BLaER1 (cell line): Measurements from ENCODE around the gene SCGB1D4.

Source experiments
- H3K27ac ChIP-seq: shearing (Covaris generic); formaldehyde crosslinking; 2 replicates; pipeline ENCODE4 v1.8.1; 2022
- H3K27me3 ChIP-seq: shearing (Covaris generic); formaldehyde crosslinking; 2 replicates; pipeline ENCODE4 v1.8.1; 2022
- H3K36me3 ChIP-seq: shearing (Covaris generic); formaldehyde crosslinking; 2 replicates; pipeline ENCODE4 v1.8.1; 2022
- H3K4me1 ChIP-seq: shearing (Covaris generic); formaldehyde crosslinking; 2 replicates; pipeline ENCODE4 v1.8.1; 2022
- H3K4me2 ChIP-seq: shearing (Covaris generic); formaldehyde crosslinking; 2 replicates; pipeline ENCODE4 v1.8.1; 2022
- H3K4me3 ChIP-seq: shearing (Covaris generic); formaldehyde crosslinking; 2 replicates; pipeline ENCODE4 v1.8.1; 2022
- H3K9ac ChIP-seq: shearing (Covaris generic); formaldehyde crosslinking; 2 replicates; pipeline ENCODE4 v1.8.1; 2022
- H3K9me3 ChIP-seq: shearing (Covaris generic); formaldehyde crosslinking; 2 replicates; pipeline ENCODE4 v1.8.1; 2022
- H4K20me1 ChIP-seq: shearing (Covaris generic); formaldehyde crosslinking; 2 replicates; pipeline ENCODE4 v1.8.1; 2022
- Cebpa-rat ChIP-seq: shearing (Covaris generic); IDR thresholded peaks from 2 replicates; pipeline ENCODE4 v1.8.1; 2022

Gene SCGB1D4

DNA sequence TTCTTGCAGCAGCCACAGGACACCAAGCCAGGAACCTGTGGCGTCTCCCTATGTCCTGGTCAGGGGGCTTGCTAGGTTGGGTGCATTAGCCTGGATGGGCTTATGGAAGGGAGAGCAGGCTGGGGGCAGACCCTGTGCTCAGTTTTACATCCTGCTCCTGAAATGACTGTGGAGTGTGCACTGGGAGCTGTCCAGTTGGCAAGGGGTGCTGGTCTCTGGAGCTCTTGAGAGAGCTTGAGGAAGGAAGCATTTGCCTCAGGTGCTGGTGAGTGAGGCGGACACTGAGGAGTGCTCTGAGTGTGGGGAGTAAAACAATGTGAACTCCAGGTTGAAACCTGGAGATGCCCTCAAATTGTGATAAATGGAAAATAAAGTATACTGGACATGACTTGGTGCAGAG is 3.4 kb downstream of the SCGB1D4 start:
- no peaks in the 10 kb centered on the region for H3K4me1 ChIP-seq
- H3K9me3 ChIP-seq: no peaks in the 10 kb centered on the region
- no peaks in the 10 kb centered on the region for H3K27me3 ChIP-seq
- TF ChIP-seq Cebpa-rat: no peak
- no peak overlapping the region for H3K4me2 ChIP-seq
- H3K9ac ChIP-seq: no peak overlapping the region
- H3K27ac ChIP-seq: no peak overlapping the region
- no peaks in the 10 kb centered on the region for H4K20me1 ChIP-seq
- no peak overlapping the region for H3K4me3 ChIP-seq
- no peaks in the 10 kb centered on the region for H3K36me3 ChIP-seq

- TF ChIP-seq Cebpa-rat: no peak
- no peak overlapping the region for H3K4me3 ChIP-seq
- H3K9ac ChIP-seq: no peak overlapping the region
- no peaks in the 10 kb centered on the region for H3K27me3 ChIP-seq
- H3K27ac ChIP-seq: no peak overlapping the region
- H3K9me3 ChIP-seq: peaks cover 27% of the 10 kb centered on the region
- no peaks in the 10 kb centered on the region for H4K20me1 ChIP-seq
- H3K4me2 ChIP-seq: no peak overlapping the region
- no peaks in the 10 kb centered on the region for H3K36me3 ChIP-seq
- H3K4me1 ChIP-seq: no peaks in the 10 kb centered on the region
Measured at GRCh38 chr11:62280452-62280851, 18.4 kb downstream of the SCGB1D4 start.

- H3K9ac ChIP-seq: no peak overlapping the region
- no peaks in the 10 kb centered on the region for H3K27me3 ChIP-seq
- no peak for TF ChIP-seq Cebpa-rat
- no peak overlapping the region for H3K4me2 ChIP-seq
- H3K36me3 ChIP-seq: no peaks in the 10 kb centered on the region
- H3K4me1 ChIP-seq: no peaks in the 10 kb centered on the region
- no peak overlapping the region for H3K27ac ChIP-seq
- no peaks in the 10 kb centered on the region for H4K20me1 ChIP-seq
- H3K9me3 ChIP-seq: no peaks in the 10 kb centered on the region
- no peak overlapping the region for H3K4me3 ChIP-seq
Measured at GRCh38 chr11:62273789-62274275, 25.0 kb downstream of the SCGB1D4 start.

- H4K20me1 ChIP-seq: no peaks in the 10 kb centered on the region
- H3K27ac ChIP-seq: no peak overlapping the region
- no peaks in the 10 kb centered on the region for H3K36me3 ChIP-seq
- no peak overlapping the region for H3K9ac ChIP-seq
- no peak overlapping the region for H3K4me2 ChIP-seq
- TF ChIP-seq Cebpa-rat: no peak
- no peaks in the 10 kb centered on the region for H3K9me3 ChIP-seq
- no peaks in the 10 kb centered on the region for H3K4me1 ChIP-seq
- H3K27me3 ChIP-seq: no peaks in the 10 kb centered on the region
- H3K4me3 ChIP-seq: no peak overlapping the region
Measured at GRCh38 chr11:62273284-62273683, 25.6 kb downstream of the SCGB1D4 start.

GRCh38 chr11:62269654-62270278 is 29.1 kb downstream of the SCGB1D4 start, which contains the start of gene SCGB2A2:
SCGB2A2 (plus strand) TSS chr11:62270158; CDS start chr11:62270217, 59 bp downstream.
- no peaks in the 10 kb centered on the region for H3K4me1 ChIP-seq
- H3K36me3 ChIP-seq: no peaks in the 10 kb centered on the region
- H3K4me3 ChIP-seq: no peak within 1 kb of the TSS
- no peak within 1 kb of the TSS for H3K4me2 ChIP-seq
- H3K9me3 ChIP-seq: no peaks in the 10 kb centered on the region
- H3K27ac ChIP-seq: no peak within 1 kb of the TSS
- no peaks in the 10 kb centered on the region for H3K27me3 ChIP-seq
- no peak within 1 kb of the TSS for H3K9ac ChIP-seq
- no peak for TF ChIP-seq Cebpa-rat
- no peaks in the 10 kb centered on the region for H4K20me1 ChIP-seq

- H3K4me2 ChIP-seq: no peak overlapping the region
- no peaks in the 10 kb centered on the region for H3K9me3 ChIP-seq
- H3K36me3 ChIP-seq: no peaks in the 10 kb centered on the region
- H3K27me3 ChIP-seq: no peaks in the 10 kb centered on the region
- H3K4me1 ChIP-seq: no peaks in the 10 kb centered on the region
- TF ChIP-seq Cebpa-rat: no peak
- no peak overlapping the region for H3K4me3 ChIP-seq
- no peak overlapping the region for H3K27ac ChIP-seq
- H4K20me1 ChIP-seq: no peaks in the 10 kb centered on the region
- no peak overlapping the region for H3K9ac ChIP-seq
Measured at GRCh38 chr11:62267576-62267975, 31.3 kb downstream of the SCGB1D4 start.

GRCh38 chr11:62267050-62267449 is 31.8 kb downstream of the SCGB1D4 start:
- no peak for TF ChIP-seq Cebpa-rat
- H3K4me3 ChIP-seq: no peak overlapping the region
- no peaks in the 10 kb centered on the region for H3K4me1 ChIP-seq
- no peak overlapping the region for H3K27ac ChIP-seq
- H4K20me1 ChIP-seq: no peaks in the 10 kb centered on the region
- no peak overlapping the region for H3K4me2 ChIP-seq
- no peak overlapping the region for H3K9ac ChIP-seq
- no peaks in the 10 kb centered on the region for H3K9me3 ChIP-seq
- no peaks in the 10 kb centered on the region for H3K36me3 ChIP-seq
- H3K27me3 ChIP-seq: no peaks in the 10 kb centered on the region

- H3K4me3 ChIP-seq: no peak overlapping the region
- H3K4me2 ChIP-seq: no peak overlapping the region
- H3K27ac ChIP-seq: no peak overlapping the region
Measured at GRCh38 chr11:62266558-62266957, 32.3 kb downstream of the SCGB1D4 start.

GRCh38 chr11:62264004-62264403 is 34.9 kb downstream of the SCGB1D4 start:
- Histone ChIP-seq H3K9ac (no peak overlapping the region), H3K4me2 (no peak overlapping the region), H3K36me3 (no peaks in the 10 kb centered on the region), H3K9me3 (no peaks in the 10 kb centered on the region), H4K20me1 (no peaks in the 10 kb centered on the region), H3K27me3 (no peaks in the 10 kb centered on the region), H3K4me3 (no peak overlapping the region), H3K4me1 (no peaks in the 10 kb centered on the region), H3K27ac (no peak overlapping the region)
- no peak for TF ChIP-seq Cebpa-rat

More at GRCh38 chr11:62266558-62266957, 32.3 kb downstream of the SCGB1D4 start:
- no peaks in the 10 kb centered on the region for H3K27me3 ChIP-seq
- H3K4me1 ChIP-seq: no peaks in the 10 kb centered on the region
- no peak for TF ChIP-seq Cebpa-rat
- no peak overlapping the region for H3K9ac ChIP-seq
- no peaks in the 10 kb centered on the region for H4K20me1 ChIP-seq
- no peaks in the 10 kb centered on the region for H3K9me3 ChIP-seq
- no peaks in the 10 kb centered on the region for H3K36me3 ChIP-seq

GRCh38 chr11:62260261-62260953 is 38.5 kb downstream of the SCGB1D4 start:
- Histone ChIP-seq H3K9me3 (no peaks in the 10 kb centered on the region), H4K20me1 (no peaks in the 10 kb centered on the region), H3K36me3 (no peaks in the 10 kb centered on the region), H3K9ac (no peak overlapping the region), H3K4me2 (no peak overlapping the region), H3K27me3 (no peaks in the 10 kb centered on the region), H3K4me1 (no peaks in the 10 kb centered on the region), H3K27ac (no peak overlapping the region), H3K4me3 (no peak overlapping the region)
- no peak for TF ChIP-seq Cebpa-rat
